HG03066 (cell line): ENCODE results near the gene GBP2.
"Not testable (repeated sequence)": the region's sequence is repeated elsewhere in the genome, so short reads cannot be mapped to it uniquely, and the experiment has no call there.

Experiments used
- ATAC-seq: cut with Tn5 transposase; IDR thresholded peaks from one replicate; pipeline ENCODE4 v1.9.1; 2021; ENCODE audit warnings: low read depth; ENCODE audit not compliant: unreplicated experiment

Gene GBP2

DNA sequence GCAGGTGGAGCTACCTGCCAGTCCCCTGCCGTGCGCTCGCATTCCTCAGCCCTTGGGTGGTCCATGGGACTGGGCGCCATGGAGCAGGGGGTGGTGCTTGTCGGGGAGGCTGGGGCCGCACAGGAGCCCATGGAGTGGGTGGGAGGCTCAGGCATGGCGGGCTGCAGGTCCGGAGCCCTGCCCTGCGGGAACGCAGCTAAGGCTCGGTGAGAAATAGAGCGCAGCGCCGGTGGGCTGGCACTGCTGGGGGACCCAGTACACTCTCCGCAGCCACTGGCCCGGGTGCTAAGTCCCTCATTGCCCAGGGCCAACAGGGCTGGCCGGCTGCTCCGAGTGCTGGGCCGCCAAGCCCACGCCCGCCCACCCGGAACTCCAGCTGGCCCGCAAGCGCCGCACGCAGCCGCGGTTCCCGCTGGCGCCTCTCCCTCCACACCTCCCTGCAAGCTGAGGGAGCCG lies 2.1 kb upstream of the GBP2 start:
- not testable (repeated sequence) for ATAC-seq

DNA sequence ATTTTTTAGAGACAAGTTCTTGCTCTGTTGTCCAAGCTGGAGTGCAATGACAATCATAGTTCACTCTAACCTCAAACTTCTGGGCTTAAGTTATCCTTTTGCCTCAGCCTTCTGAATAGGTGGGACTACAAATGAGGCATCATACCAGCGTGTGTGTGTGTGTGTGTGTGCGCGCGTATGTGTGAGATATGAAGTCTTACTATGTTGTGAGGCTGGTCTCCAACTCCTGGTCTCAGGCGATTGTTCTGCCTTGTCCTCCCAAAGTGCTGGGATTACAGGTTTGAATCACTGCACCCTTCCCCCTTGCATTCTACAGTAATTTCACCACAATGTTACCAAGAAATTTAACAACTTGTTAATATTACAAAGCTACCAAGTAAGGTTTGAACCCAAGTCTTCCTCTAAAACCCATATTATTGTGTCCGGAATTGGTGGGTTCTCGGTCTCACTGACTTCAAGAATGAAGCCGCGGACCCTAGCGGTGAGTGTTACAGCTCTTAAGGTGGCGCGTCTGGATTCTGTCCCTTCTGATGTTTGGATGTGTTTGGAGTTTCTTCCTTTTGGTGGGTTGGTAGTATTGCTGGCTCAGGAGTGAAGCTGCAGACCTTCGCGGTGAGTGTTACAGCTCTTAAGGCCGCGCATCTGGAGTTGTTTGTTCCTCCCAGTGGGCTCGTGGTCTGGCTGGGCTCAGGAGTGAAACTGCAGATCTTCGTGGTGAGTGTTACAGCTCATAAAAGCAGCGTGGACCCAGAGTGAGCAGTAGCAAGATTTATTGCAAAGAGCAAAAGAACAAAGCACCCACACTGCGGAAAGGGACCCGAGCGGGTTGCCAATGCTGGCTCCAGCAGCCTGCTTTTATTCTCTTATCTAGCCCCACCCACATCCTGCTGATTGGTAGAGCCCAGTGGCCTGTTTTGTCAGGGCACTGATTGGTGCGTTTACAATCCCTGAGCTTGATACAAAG lies 970 bp upstream of the GBP2 start:
- ATAC-seq, result not testable (repeated sequence)

DNA sequence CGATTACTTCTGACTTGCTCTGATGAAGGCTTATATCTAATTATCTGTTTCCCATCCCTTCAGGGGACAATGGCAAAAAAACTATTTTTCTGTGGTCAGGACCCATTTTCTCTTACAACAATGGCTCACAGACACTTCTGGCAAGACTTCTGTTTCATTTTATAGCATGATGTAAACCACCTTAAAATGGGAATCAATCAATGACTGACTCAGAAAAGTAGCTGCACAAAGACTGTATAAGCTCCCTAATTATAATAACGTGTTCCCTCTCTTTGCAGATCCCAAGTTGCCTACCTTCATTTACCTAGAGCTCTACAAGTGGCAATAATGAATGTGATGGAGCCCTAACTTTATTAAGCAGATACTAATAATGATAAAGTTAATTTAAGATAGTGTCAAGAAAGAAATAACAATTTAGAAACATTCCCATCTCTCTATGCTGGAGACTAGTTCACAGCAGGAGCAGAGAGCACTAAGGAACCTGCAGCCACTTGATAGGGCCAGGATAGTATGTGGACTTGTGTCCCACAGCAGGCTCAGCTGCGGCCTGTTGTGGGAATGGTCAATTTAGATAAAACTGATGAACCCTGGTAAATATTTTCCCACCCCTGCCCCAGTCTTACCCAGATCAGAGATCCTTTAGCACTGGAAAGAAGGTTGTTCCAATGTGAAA lies 538 bp downstream of the GBP2 start:
- peak; percentile 22 for ATAC-seq

DNA sequence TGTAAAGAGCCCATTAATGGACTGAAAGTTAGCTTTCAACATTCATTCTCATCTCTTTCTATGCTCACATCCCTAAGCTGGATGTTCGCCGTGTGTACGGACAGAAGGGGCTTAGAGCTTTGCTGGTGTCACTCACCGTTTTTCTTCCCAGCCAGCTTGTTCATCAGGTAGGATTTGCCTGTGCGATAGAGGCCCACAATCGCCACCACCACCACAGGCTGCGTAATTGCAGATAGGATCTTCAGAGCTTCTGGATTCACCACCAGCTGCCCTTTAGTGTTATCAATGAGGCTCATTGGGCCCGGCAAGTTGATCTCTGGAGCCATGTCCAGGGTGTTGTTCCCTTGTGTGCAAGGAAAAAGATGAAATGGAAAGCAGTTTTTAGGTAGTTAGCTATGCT lies 4.3 kb downstream of the GBP2 start:
- no peak for ATAC-seq

DNA sequence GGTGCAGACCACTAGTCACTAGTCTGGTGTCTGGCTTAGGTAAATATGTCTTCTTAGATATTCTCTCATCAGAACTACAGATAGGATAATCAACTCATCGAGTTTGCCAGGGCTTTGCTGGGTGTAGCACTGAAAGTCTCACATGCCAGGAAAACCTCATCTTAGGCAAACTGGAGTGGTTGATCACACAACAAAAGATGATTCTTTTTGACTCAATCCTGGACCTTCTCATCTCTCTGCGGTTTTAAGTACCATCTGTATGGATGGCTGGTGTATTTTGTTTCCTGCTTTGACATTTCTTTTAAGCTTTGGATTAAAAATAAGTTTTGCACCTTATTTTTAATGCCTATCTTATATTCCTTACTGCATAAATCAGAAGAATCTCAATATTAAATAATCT lies 11.3 kb downstream of the GBP2 start:
- no peak for ATAC-seq

DNA sequence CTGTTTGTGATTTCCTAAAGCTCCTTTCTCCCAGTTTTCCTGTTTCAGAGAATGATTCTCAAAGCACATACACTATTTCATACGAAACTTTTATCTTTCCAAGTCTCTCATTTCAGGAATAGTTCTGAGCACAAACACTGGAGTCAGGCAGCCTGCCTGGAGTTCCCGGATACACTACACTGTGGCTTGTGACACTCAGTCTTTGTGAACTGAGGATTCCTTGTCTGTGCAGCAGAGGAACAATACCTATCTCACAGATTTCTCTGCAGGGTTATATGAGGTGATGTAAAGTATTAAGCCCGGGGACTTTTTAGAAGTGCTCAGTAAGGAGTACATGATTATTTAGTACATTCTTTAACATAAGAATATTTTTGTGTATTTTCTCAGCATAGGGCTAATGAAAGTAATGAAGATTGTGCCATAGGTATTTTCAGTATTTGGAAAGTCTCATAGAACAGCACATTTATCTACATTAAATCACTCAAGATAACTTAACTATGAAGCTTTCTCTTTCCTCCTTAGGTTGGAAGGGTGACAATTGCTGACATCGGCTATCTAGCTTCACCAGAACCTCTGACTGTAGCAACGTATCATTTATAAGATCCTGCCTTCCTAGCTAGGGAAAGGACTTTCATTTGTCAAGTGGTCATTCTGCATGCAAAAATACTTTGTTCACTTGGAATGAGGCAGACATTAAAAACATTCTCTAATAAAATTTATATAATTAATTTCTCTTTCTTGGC lies 12.9 kb downstream of the GBP2 start:
- no peak for ATAC-seq

DNA sequence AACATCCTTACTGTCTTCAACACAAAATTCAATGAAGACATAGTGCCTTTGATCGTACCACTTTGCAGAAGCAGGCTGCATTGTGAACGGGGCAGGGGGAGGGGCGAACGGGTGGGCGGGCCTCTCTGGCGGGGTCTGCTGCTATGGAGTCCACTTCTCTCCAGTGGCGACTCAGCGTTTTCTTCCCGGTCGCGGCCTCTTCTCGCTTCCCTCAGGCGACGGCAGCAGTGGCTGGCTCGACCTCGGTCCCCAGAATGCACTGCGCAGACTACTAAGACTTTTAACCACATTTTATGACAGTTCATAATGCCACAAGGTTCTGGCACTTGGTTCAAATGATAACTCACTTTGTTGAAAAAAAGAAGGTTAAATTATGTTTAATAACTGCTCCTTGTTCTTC lies 21.2 kb downstream of the GBP2 start:
- no peak for ATAC-seq

DNA sequence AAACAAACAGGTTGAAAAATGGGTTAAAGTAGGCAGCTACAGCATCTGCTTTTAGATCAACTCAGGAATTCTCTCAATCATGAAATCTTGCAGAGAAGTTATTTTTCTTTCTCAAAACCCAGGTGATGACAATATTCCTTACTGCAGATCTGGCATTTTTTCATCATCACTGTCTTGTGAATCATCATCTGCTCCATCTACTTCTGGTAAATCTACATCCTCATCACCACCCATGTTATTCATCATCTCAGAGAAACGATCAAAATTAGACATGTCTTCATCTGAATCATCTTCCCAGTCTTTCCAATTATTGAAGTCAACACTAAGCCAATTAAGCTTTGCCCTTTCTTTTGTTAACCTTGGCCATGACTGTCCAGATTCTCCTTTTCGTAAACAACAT lies 21.8 kb downstream of the GBP2 start:
- ATAC-seq, result no peak

DNA sequence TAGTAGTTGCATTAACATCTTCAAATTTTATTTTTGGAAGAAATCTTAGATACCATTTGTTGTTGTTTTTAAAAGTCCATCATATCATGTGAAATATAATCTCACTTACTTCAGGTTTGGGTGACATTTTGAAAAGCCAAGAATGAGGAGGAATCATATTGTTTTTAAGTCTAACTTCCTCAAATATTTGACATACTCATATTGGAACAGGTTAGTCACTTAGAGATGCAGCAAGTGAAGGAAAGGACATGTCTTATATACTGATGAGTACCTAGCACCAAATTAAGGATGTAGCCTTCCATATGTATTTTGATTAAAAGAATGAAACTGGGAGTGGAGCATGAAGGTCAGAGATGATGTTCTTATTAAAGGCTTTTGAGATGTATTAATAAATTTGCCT lies 23.9 kb downstream of the GBP2 start:
- no peak for ATAC-seq

DNA sequence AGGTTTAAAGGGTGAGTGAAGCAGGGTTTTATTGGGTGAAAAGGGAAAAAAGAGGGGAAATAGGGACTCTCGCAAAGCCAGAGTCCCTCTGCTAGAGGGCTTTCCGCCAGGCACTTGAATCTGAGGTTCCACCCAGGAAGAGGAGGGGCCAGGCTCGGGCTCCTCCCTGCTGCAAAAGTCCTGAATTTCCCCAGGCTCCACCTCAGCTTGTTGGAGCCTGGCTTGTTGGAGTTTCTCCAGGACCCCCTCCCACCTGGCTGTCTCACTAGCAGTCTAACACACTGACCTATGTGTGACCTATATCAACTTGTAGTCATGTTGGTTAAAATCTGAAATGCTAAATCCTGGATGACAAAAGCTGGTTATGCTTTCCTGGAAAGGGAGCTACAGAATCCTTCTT lies 25.5 kb downstream of the GBP2 start:
- ATAC-seq, result no peak

DNA sequence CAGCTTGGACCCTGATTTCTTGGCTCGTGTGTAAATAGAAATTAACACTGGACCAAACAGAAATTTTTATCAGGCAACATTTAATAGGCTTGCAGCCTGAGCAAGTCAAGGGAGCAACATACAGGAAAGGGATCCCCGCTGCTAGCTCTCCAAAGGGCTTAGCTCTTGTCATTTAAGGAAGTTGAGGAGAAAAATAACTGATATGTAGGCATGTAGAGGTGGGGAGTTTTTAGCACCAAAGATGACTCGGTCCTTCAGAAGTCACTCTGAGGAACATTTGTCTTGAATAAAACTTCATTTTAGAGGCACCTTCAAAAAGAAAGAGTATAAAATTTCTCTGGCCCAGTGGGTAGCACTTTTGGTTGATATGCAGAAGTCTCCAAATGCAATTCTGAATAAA lies 27.1 kb downstream of the GBP2 start:
- no peak for ATAC-seq

DNA sequence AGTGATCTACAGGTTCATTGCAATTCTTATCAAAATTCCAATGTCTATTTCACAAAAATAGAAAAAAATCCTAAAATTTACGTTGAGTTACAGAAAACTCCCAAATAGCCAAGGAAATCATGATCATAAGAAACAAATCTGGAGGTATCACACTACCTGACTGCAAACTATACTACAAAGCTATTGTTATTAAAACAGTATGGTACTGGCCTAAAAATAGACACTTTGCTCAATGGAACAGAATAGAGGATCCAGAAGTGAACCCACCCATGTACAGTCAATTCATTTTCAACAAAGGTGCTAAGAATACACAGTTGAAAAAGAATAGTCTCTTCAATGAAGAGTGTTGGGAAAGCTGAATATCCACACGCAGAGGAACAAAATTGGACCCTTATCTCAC lies 30.2 kb downstream of the GBP2 start:
- ATAC-seq, result no peak

DNA sequence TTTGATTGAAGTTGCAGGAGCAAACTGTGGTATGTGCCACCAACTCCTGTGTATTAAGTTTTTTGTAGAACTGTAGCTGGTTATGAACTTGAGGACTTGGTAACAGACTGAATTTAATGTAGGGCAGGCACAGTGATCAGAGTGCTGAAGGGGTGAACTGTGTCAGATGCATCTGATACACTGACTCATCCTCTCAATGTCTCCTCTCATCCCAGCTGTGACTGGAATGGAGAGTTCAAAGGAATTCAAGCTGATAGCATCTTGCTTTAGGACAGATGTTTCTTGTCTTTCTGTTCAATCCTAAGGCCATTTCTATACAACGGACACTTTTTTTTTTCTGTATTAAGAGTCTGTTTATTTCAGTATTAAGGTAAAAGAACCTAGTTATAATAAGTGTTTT lies 36.0 kb downstream of the GBP2 start:
- no peak for ATAC-seq

DNA sequence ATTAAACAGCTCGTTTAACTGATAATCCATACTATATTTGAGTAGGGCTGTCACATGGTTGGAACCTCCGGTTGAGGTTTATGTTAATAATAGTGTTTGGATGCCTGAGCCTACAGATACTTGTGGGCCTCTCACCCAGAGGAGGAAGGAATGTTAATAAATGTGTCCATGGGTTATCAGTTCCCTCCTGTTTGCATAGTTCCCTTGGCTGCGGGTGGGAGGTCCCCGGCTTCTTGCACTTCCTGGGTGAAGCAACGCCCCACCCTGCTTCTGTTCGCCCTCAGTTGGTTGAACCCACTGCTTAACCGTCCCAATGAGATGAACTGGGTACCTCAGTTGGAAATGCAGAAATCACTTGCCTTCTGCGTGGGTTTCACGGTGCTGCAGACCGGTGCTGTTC lies 37.3 kb downstream of the GBP2 start:
- no peak for ATAC-seq

DNA sequence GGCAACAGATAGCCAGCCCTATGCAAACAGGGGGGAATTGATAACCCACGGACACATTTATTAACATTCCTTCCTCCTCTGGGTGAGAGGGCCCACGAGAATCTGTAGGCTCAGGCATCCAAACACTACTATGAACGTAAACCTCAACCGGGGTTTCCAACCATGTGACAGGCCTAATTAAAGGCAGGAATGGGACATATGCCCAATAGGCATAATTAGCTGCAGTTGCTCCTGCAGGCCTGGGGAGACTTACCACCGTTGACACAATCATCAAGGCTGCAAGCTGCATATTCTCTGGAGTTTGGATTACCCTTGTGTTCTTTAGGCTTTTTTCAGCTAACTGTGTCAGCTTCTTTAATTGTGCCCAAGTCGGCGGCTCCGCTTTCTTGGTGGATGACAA lies 38.7 kb downstream of the GBP2 start:
- no peak for ATAC-seq

DNA sequence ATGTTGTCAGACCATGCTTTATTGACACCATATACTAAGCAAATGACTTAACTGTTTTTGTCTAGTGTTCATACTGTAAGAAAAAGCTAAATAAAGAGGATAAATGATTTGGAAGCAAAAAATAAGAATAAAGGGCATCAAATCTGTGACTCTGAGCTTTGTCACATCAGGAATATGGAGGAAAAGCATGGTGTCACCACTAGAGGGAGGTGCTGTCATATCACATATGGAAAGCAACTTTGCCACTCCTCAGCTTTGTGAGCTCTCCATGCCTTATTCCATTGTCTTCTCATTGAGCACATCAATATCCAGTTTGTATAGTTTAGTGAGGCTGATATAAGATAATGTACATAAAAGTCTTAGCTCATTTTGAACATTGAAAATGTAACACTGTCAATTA lies 40.1 kb downstream of the GBP2 start:
- ATAC-seq, result no peak

DNA sequence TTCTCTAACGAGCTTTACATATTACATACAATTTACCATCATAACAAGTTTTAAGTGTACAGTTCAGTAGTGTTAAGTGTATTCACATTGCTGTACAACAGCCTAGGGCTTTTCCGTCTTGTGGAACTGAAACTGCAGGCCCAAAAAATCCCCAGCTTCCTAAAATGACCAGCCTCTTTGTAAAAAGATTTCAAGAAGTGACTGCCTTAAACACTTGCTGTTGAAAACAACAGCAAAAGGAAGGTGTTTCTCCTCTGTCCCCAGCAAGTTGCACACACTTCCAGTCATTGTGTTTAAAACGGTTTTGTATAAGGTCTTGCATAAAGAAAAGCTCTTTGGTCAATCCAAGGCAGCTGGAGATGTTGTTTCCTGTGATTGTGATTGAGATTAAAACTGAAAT lies 44.9 kb downstream of the GBP2 start:
- ATAC-seq, result no peak

DNA sequence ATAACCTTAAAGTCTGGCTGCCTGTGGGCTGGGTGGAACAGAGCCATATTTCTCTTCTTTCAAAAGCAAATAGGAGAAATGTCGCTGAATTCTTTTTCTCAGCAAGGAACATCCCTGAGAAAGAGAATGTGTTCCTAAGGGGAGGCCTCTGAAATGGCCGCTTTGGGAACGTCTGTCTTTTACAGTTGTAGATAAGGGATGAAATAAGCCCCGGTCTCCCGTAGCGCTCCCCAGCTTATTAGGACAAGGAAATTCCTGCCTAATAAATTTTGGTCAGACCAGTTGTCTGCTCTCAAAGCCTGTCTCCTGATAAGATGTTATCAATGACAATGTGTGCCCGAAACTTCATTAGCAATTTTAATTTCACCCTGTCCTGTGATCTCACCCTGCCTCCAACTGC lies 45.8 kb downstream of the GBP2 start:
- not testable (repeated sequence) for ATAC-seq

DNA sequence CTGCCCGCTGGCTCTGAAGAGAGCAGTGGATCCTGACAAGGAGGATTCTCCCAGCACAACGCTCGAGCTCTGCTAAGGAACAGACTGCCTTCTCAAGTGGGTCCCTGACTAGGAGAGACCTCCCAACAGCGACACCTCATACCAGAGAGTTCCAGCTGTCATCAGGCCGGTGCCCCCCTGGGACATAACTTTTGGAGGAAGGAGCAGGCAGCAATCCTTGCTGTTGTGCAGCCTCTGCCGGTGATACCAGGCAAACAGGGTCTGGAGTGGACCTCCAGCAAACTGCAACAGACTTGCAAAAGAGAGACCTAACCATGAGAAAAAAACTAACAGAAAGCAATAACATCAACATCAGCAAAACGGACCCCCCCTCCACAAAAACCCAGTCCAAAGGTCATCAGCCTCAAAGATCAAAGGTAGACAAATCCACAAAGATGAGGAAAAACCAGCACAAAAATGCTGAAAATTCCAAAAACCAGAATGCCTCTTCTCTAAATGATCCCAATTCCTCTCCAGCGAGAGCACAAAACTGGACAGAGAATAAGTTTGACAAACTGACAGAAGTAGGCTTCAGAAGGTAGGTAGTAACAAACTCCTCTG lies 53.3 kb downstream of the GBP2 start:
- ATAC-seq, result not testable (repeated sequence)

DNA sequence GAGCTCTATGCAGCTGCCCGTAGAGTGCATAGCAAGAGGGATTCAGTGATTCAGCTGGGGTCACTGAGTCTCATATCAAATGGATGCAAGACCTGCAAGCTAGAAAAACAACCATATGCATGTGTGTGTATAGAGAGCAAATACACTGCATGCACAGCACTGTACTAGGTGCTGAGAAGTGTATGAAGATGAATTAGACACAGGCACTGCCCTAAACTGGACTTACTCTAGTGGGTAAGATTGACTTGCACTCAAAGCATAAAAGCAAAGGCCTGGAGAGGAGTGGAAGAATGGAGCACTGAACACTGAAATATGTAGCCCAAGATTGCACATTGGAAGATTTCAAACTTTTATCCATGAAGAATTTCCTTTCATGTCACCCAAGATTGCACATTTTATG lies 55.4 kb downstream of the GBP2 start:
- no peak for ATAC-seq

DNA sequence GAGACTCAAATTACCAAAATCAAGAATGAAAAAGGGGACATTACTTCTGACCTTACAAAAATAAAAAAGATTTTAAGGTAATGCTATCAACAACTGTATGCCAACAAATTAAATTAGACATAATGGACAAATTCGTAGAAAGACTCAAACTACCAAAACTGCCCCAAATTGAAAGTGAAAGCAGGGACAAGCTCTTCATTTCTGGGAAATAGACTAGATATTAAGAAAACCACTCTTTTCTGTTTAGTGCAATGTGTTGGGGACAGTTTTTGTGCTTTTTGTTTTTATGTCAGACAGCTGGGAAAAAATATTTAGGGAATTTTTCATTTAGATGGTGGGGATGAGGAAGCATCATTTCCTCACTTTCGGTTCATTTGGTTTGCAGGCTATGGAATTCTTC lies 56.0 kb downstream of the GBP2 start:
- ATAC-seq, result no peak
